AG09319 (cell line): ENCODE results near the gene NME2.

ENCODE experiments used
- DNase-seq: peaks from one replicate; pipeline ENCODE4 v3.0.0-alpha.2; 2010; ENCODE audit warnings: low read depth; ENCODE audit errors: extremely low read depth
- TF ChIP-seq, protein P1 (sequence below): IDR thresholded peaks from 2 replicates; pipeline ENCODE4 v1.5.1; 2011; ENCODE audit warnings: low read depth, mild to moderate bottlenecking, inconsistent platforms, low read length, moderate library complexity

The NME2 gene

DNA sequence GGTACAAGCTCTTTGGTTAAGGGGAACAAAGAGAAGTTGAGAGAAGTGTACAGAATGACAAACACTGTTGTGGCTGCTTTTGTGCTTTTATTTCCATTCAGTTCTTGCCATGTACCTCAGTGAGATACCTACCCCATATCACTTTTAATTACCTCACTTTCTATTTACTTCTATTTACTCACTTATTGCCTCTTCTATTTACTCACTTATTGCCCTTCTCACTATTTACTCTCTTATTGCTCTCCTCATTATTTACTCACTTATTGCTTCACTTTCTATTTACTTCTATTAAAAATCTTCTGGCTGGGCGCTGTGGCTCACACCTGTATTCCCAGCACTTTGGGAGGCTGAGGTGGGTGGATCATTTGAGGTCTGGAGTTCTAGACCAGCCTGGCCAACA lies 51.7 kb downstream of the NME2 start:
- TF ChIP-seq, protein P1, sequence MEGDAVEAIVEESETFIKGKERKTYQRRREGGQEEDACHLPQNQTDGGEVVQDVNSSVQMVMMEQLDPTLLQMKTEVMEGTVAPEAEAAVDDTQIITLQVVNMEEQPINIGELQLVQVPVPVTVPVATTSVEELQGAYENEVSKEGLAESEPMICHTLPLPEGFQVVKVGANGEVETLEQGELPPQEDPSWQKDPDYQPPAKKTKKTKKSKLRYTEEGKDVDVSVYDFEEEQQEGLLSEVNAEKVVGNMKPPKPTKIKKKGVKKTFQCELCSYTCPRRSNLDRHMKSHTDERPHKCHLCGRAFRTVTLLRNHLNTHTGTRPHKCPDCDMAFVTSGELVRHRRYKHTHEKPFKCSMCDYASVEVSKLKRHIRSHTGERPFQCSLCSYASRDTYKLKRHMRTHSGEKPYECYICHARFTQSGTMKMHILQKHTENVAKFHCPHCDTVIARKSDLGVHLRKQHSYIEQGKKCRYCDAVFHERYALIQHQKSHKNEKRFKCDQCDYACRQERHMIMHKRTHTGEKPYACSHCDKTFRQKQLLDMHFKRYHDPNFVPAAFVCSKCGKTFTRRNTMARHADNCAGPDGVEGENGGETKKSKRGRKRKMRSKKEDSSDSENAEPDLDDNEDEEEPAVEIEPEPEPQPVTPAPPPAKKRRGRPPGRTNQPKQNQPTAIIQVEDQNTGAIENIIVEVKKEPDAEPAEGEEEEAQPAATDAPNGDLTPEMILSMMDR: no peak
- DNase-seq: no peak

DNA sequence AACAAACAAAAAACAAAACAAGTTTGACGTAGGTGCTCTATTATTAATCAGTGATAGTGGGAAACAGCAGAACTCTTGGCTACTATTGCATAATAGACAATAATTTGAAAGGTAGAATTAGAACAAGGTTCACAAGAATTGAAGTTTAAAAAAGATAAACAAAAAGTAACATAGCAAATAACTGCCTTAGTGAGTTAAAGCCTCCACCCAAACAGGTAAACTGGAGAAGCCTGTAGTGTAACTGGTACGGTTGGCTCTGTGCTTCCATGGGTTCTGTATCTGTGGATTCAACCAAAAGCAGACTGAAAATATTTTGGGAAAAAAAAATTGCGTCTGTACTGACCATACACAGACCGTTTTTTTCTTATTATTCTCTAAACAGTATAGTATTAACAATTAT lies 55.1 kb downstream of the NME2 start:
- TF ChIP-seq, protein P1: no peak
- DNase-seq: no peak
